HPDE6-E6E7 (cell line): ENCODE data around the gene MAPK1.
A peak's percentile ranks its signal among the peaks of the same experiment; 100 is the strongest.
"Not testable (repeated sequence)": the region's sequence is repeated elsewhere in the genome, so short reads cannot be mapped to it uniquely, and the experiment has no call there.

Source experiments
- DNase-seq: peaks from one replicate; pipeline ENCODE4 v3.0.0; 2011; ENCODE audit warnings: missing footprints; ENCODE audit errors: extremely low spot score

MAPK1 gene

DNA sequence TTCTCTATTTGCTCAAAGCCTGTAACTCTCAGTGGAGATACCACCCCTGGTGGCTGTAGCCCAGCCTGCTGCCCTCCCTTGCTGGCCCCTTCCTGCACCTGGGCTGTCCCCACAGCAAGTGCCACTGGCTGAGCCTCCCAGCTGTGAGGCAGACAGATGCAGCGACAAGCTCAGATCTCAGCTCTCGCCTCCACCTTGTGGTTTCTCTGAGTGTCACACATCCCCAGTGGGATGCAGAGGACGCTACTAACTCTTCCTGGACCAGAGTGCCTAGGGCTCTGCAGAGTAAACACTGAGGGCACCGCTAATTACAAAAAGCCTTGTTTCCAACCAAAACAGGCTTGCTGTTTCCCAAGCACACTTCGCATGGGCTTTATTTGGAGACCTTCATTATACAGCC, 140.8 kb downstream of the MAPK1 start:
- DNase-seq = no peak

DNA sequence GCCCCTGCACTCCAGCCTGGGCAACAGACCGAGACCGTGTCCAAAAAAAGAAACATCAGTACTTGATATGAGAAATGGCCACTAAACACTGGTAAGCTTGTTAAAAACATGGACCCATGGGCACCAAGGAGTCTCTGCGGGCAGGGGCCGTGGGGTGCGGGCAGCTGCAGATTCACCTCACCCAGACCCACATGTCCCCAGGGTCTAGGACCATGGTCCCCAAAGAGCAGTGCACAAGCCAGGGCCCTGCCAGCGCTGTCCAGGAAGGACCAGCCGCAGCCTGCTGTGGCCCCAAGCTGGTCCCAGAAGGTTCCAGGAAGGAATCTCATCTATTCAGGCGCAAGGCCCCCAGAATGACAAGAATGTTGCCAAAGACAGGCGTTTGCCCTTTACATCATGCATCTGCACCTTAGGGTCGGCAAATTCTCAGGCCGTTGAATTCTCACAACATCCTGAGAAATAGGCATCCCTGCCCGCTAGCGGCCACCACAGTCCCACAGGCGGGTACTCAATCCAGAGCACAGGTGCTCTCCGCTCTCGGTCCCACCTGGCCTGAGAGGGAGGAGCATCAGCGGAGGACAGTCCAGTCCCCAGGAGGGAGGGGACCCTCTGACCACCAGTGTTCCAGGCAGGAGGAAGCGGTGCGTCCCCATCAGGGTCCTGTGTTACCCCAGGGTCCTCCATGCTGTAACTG, 141.3 kb downstream of the MAPK1 start:
- DNase-seq = no peak

GRCh38 chr22:21724496-21724895, 142.9 kb downstream of the MAPK1 start:
- DNase-seq = not testable (repeated sequence)

GRCh38 chr22:21721195-21721852, 146.1 kb downstream of the MAPK1 start:
- DNase-seq = not testable (repeated sequence)

GRCh38 chr22:21720191-21720859, 147.1 kb downstream of the MAPK1 start:
- not testable (repeated sequence) for DNase-seq

DNA sequence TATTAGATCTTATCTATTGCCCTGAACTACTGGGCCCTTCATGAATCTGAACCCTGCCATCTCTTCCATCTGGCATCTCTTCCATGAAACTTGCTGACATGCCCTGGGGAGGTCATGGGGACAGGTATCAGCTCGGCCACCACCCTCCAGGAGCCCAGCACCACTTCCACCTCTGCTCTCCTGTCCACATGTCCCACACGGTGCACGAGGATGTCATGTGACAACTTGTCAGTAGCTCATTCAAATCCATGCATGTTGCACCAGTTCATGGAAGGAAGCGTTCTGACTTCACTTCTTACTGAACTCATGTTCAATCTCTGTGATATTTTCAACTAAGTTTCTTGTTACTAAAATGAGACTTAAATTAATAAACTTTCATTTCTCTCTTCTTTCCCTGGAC, 148.4 kb downstream of the MAPK1 start:
- DNase-seq = no peak

DNA sequence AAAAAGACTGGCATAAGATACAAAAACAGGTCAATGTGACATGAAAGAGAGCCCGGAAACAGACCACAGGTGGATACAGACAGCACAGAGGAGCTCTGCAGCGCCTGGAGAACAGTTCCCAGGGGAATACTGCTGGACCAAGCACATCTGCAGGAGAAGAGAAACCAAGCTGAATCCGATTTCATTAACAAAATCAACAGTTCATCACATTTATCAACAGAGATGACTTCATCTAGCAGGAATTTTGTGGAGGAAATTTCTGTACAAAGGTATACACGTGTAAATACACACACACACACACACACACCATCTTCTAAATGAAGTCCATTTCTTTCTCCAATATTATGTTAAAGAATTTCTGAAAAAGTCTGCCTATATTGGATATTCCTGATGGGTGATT, 148.9 kb downstream of the MAPK1 start:
- DNase-seq = no peak

DNA sequence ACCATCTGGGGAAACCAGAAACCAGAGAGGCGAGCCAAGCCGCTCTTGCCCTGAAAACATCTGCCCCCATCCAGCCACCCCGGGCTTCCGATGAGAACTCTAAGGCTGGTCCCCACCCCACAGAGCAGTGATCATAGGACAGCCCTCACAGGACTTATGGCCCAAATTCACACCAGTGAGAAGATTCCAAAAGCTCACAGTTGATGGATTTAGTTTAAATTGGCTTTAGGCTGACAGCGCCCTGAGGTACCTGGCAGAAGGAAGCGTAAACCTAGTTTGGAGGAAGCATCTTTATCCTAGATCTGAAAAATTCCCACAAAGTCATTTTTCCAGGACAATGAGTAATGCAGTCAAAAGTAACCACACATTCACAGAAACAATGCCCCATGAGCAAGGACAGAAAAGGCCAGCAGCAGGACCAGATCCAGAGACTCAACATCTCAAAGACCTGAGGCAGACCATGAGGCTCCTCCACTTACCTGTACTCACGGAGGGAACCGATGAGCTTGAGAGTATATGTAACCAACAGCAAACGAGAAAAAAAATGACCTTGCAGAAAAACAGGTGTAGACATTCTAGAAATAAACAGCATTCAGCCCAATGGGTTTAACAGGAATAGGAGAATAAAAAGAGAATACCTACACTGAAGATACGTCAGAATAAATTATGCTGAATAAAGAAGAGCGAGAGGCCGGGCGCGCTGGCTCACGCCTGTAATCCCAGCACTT, 150.9 kb downstream of the MAPK1 start:
- DNase-seq = not testable (repeated sequence)

DNA sequence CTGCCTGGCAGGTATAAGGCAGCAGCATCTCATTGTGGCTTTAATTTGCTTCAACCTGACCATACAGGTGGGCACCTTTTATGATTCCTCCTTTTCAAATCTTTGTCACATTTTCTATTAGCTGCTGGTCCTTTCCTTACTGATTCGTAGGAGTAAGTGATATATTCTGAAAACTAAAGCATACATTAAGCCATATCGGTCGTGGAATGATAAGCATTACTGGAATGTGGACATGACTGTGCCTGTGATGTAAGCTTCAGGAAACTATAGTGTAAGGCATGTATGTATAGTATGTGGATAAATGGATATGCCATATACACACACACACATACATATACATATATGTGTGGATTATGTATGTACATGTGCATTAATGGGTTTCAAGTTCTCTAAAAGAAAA, 152.7 kb downstream of the MAPK1 start:
- DNase-seq = no peak

DNA sequence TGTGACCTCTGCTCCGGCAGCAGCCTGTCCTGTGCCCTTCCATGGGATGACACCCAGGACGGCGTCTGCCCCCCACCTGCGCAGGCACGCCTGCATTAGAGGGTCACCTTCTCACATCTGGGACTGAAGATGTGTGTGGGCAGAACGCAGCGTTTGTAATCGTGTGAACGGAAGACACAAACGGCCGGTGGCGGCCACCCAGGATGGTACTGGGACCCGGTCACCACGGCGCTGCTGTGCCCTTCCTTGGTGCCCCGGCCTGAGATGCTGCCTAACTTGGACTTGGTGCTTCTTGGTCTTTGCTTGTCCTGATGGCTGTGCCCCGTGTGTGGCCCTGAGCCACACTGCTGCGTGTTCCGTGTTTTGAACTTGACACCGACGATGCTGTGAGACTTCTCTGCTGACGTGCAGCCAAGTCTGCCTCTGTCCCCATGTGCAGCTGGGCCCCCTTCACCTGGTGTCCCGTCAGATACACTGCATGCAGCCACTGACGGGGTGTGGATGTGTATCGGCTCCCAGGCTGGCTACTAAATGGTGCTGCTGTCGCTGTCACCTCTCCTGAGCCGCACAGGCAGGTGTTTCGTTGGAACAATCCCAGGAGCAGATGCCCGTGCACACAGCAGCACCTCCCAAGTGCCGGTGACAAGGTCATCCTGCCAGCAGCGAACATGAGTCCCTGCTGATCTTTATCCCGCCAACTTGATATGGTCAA, 153.2 kb downstream of the MAPK1 start:
- no peak for DNase-seq

DNA sequence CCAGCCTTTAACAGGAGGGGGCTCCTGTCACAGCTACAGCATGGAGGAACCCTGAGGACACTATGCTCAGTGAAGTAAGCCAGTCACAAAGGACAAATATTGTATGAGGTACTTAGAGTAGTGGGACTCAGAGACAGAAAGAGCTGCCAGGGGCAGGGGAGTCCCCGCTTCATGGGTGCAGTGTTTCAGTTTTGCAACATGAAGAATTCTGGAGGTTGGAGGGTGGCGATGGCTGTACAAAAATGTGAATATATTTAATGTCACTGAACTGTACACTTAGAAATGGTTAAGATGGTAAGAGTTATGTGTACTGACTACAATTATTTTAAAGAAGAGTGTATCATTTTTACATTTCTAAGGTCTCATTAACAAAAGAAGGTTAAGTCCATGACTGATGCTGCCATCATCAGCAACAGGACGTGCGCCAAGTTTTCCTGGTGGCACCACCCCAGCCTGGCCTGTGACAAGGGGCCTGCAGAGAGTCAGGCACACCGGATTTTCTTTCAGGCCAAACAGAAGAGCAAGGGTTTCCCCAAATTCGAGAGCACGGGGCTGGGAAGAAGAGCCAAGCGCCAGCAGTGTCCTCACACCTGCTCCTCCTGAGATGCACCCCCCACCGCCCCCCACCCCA, 153.9 kb downstream of the MAPK1 start:
- DNase-seq = no peak

- DNase-seq = peak; percentile 62
These were observed 154.6 kb downstream of the MAPK1 start for GRCh38 chr22:21712751-21713427.

DNA sequence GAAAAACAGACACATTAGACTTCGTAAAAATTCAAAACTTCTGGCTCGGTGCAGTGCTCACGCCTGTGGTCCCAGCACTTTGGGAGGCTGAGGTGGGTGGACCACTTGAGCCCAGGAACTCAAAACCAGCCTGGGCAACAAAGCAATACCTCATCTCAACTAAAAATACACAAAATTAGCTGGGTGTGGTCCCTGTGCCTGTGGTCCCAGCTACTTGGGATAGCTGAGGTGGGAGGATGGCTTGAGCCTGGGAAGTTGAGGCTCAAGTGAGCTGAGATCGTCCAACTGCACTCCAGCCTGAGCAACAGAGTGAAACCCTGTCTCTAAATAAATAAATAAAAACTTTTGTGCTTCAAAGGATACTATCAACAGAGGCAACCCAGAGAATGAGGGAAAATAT, 155.6 kb downstream of the MAPK1 start:
- DNase-seq = no peak

DNA sequence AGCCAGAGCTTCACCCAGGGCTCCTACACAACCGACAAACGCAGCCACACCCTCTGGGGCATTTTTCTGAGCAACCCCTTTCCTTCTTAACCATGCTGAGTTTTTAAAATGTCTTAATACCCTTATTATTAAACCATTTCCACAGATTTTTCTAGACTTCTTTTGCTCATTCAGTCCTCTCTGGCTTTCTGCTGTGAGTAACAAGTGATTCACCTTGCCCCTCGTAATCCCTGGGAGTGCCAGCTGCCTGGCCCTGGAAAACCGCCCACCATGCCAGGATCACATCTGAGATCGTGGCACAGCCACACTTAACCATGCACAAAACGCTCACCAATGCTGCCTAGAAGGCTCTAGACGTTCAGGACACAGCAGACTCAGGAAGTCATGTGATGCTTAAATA, 157.3 kb downstream of the MAPK1 start:
- DNase-seq = no peak

DNA sequence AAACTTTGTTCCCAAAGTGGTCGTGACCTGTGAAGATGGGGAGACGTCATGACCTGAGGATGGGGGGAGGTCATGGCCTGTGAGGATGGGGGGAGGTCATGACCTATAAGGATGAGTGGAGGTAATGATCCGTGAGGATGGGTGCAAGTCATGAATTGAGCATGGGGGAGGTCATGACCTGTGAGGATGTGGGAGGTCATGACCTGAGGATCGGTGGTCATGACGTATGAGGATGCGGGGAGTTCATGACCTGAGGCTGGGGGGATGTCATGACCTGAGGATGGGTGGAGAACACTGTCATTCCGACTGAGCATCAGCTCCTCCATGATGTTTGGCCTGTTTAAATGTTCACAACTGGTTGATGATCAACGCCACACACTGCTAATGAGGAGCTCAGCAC, 157.8 kb downstream of the MAPK1 start:
- no peak for DNase-seq

GRCh38 chr22:21708960-21709359, 158.5 kb downstream of the MAPK1 start:
- DNase-seq = no peak

GRCh38 chr22:21707677-21708076, 159.8 kb downstream of the MAPK1 start:
- DNase-seq = no peak
